ENCODE results near the gene MZF1.

The MZF1 gene

DNA sequence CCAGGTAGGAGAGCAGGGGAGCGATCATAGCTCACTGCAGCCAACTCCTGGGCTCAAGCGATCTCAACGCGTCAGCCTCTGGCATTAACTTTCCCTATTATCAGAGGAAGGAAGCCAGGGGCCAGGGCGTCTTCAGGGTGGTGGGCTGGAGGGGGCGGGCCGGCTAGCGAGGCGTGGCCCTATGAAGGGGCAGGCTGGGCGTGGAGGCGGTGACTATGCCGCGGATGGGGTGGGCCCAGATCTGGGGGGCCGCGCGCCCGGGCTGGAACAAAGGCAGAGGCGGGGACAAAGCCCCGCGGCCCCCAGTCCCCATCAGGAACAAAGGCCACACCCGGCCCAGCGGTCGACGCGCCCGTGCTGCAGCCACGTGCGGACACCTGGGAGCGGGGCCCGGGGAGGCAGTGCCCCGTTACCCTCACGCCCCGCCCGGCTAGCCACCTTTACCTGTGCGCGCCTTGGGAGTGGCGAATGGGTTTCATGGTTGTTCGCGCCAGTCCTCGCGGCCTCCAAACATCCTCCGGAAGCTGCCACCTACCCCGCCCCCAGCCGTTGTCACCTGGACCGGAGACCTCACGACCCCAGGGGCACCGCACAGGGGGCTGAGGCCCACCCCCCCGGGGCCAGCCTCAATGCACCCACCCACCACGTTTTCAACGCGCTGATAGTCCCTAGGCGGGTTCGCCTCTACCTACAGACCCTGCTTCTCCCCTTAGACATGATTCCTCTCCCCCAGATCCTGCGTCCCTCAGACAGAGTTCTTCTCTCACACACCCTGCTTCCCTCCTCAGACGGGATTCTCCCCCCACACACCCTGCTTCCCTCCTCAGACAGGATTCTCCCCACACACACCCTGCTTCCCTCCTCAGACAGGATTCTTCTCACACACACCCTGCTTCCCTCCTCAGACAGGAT is 34.6 kb downstream of the MZF1 start:
- DNase-seq = no peak

DNA sequence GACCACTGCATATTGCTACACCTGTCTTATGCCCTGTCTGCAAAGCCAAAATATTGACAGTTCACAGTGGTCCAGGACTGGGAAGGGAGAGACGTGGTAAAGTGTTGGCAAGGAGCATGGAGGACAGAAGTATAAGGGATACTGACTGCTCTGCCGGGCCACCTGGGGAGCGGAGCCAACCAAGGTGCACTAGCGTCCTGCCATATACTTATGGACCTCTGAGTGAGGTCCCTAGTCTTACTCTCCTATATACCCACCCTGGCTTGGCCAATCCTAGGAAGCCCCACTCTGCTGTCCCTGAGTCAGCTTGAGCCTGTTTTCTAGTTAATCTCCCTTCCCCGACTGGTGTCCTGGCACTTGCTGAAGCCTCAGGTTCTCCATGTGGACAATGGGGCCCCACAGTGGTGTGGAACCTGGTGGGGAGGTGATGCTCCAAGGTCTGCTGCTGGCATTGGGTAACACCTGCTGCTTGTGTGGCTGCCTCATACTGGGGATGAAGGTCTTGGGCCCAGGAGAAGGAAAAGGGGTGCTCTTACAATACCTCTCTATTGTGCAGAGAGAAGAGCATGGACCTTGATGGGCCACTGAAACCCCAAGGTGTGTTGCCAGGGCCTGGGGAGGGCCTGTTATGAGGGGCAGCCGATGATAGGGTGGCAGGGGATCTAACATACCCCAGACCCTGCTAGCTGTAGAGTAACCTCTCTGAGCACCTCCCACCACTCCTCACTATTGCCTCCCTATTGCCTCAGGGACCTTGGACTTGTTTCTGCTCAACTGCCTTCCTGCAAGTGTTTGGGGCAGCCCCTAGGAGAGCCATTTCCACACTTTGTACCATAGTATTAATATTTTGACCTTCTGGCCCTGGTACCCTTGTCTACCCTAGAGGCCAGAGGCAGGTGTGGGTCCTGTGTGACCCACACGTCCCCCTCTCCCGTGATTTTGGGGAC is 36.0 kb downstream of the MZF1 start:
- no peak for DNase-seq

DNA sequence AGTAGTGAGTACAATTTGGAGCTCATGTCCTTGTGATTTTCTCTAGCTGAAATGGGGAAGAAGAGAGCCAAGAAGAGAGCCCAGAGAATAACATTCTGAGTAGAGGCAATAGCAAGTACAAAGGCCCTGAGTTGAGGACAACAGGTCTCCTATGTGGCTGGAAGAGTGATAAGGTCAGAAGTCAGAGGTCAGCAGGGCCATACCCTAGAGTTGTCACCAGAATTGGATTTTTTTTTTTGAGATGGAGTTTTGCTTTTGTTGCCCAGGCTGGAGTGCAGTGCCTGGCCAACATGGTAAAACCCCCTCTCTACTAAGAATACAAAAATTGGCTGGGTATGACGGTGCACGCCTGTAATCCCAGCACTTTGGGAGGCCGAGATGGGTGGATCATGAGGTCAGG is 37.3 kb downstream of the MZF1 start:
- DNase-seq = no peak

DNA sequence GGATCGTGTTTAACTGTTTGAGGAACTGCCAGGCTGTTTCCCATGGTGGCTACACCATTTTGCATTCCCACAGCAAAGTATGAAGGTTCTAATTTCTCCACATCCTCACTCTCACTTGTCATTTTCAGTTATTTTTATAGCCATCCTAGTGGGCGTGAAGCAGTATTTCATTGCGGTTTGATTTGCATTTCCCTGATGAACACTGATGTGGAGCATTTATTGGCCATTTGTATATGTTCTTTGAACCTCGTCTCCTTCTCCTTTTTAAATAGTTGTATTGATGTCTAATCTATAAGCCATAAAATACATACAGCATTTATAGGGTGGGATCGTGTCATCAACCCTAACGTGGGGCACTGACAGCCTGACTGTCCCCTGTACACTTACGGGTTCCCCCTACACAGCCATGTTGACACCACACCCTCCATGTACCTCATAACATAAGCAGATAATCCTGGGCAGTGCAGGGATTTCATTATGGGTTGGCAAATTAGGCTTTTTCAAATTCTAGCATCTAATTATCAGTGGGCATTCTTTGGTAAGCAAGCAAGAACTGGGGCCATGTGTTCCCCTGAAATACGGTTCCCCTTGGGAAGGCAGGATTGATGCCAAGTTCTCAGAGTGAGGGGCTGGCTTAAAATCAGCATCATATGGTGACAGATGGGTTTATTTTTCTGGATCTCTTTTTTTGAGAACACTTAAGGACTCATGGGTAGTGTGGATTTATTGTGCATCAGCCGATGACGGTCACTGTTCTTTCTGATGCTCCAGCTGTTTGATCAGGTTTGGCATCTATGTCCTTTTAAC is 41.9 kb downstream of the MZF1 start:
- no peak for DNase-seq

DNA sequence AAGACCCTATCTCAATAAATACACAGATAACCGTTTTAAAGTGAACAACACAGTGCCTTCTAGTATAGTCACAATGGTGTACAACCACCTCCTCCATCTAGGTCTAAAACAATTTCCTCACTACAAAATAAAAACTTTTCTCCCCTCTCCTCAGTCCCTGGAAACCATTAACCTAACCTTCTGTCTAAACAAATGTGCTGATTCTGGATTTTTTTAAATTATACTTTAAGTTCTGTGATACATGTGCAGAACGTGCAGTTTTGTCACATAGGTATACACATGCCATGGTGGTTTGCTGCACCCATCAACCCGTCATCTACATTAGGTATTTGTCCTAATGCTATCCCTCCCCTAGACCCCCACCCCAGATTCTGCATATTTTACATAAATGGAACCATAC is 43.7 kb downstream of the MZF1 start:
- DNase-seq = no peak

DNA sequence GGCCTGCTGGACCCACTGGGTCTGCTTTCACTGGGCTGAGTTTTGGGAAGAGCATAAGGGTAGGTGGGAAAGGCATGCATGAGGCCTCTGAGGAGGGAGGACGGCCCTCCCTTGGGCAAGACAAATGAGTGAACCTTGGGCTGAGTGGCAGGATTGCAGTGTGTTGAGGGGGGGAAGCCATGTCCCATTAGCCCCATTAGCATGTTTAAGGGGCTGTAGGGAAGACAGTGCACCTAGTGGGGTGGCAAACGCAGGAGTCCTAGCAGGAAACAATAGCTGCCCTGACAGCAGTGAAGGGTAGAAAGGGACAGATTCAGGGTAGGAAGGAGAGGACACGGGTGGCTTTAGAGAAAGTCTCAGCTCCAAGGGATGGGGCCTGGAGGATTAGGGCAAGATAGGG is 50.4 kb downstream of the MZF1 start:
- DNase-seq = no peak

DNA sequence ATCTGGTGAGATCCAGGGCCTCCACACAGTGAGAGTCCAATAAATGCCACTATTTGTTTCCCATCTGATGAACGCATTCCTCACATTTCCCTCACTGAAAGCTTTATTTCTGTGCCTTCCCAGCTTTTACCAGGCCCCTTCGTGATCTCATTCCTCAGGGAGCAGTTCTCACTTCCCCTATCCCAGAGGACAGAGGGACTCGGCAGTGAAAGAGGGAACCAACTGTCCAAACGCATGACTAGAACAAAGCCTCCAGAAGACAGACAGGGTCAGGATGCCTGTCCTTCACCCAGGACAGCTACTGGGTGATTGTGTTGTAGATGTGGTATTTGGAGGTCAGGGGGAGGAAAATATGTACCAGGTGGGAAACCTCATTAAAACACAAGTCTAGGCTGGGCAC is 51.5 kb downstream of the MZF1 start:
- DNase-seq = no peak

DNA sequence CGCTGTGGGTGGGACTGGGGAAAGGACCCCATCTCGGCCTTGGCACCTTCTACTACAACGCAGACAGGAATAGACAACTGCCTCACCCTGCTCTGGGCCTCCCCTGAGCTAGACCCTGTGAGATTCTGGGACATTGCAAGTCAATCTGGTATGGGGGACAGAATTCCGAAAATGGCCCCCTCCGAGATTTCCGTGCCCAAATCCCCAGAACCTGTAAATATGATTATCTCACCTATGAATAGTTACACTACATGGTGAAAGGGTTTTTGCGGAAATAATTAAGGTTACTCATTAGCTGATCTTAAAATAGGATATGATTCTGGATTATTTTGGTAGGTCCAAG is 52.9 kb downstream of the MZF1 start:
- peak in 1 of 2 experiments; percentile 74 for DNase-seq

DNA sequence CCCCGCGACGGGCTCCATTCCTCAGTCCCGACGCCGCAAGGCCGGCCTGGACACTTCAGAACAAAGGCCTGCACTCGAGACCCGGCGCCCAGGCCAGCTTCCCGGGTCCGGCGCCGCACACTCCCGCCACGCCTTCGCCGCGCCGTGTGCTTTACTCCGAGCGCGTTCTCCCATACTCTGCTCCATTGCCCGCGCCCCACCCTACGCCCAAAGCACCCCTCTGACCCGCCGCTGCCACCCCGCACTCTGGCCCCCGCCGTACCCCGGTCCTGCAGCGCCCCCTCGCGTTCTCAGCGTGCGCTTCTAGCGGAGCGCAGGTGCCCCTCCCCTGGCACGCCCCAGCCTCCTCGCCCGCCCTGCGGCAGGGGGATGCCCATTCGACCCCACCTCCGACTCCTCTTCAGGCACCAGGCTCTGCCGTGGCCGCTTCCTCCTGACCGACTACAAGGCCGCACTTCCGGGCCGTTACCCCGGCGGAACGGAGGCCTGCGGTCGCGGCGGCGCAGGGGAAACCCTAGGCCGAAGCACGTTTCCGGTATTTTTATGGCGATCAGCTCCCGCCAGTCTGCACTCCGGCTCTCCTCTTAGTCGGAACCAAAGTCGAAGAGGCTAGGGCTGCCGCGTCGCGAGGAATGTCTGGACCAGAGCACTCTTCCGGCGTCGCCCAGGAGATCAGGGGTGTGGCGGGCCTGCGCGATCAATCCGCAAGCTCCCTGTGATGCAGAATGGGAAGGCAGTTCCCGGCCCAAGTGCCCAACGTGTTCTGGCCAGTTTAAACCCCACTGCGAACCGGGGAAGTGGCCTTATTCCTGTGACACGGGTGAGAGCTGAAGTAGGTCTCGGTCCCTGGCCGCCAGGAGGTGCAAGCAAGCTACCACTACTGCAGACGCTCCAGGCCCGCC is 53.5 kb downstream of the MZF1 start, which contains the start of gene ZBTB45:
Gene ZBTB45, minus strand, starts transcription at position 456 of the 902 bp plus-strand sequence. CDS start 2,137 bp downstream, outside the sequence.
- peak; percentile 93 to 98 for DNase-seq

DNA sequence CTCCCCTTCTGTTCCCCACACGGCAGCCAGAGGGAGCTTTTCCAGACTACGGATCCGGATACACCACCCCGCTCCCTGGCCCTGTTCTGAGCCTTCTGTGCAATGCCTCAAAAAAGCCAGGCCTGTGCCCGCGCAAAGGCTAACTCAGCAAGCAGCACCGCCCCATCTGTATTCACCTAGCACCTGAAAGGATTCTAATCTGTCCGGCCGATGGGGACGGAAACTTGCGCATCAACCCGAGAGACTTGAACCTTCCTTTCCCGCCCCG is 54.1 kb downstream of the MZF1 start:
- peak; percentile 46 to 68 for DNase-seq

DNA sequence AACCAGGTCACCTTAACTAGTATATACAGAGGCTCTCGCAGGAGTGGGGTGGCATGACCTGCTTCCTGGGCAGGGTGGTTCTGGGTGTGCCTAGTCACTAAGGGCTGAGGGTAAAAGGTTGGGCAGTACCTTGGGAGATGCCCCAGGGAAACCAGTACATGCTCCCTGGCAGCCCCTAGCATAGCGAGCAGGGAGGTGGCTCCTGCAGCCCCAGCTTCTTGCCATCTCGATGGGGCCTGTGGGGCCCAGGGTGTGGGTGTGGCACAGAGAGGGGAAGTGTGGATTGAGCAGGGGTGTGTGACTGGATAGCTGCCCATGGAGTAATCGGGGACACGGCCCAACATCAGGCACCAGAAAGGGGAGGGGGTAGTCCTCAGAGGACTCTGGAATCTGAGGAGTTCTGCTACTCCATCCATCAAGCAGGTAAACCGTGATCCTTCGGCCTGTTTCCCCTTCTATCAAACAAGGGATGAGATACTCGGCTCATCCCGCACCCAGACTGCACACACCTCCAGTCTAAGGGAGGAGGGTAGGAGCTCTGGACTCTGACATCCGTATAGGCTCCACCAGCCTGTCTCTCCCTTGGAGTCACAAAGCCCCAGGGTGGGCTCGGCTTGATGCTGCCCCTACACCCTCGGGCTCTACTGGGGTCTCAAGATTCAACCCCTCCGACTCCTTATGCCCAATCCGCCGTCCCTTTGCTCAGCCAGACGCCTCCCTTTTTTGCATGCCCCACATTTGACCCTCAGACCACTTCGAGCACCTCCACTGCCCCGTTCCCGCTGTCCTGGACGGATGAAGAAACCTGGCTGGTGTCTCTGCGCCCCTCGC is 54.7 kb downstream of the MZF1 start:
- no peak for DNase-seq

DNA sequence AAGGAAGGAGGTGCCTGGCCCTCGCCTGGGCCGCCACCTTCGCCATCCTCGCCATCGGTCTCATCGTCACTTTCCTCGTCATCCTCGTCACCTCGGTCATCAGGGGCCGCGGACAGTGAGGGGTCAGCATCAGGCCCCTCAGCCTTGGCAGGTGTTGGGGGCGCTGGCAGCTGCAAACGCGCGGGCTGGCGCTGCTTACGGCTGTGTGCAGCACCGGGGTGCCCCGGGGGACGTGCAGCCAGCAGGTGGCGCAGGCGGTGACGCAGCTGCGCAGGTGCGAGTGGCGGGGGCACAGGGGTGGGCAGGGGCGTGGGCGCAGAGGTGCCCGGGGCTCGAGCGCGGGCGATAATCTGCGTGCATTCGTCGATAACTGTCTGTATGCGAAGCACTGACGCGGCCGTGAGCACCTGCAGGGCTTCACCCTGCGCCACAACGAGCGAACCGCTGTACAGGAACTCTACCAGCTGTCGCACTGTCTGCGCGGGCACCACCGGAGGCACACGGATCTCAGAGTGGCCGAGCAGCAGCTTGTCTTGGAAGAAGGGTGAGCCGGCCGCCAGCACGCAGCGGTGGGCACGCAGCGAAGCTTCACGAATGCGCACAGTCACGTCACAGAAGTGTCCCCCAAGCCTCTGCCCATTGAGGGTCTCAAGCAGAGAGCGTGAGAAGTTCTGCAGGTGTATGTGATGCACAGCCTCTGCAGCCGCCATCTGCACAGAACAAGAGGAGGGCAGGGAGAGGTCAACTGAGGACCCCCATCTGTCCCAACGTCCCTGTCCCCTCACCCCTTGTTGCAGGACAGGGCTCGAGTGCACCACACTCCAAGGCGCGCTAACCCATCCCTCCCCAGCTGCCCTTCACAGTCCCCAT is 55.9 kb downstream of the MZF1 start:
- DNase-seq = no peak

DNA sequence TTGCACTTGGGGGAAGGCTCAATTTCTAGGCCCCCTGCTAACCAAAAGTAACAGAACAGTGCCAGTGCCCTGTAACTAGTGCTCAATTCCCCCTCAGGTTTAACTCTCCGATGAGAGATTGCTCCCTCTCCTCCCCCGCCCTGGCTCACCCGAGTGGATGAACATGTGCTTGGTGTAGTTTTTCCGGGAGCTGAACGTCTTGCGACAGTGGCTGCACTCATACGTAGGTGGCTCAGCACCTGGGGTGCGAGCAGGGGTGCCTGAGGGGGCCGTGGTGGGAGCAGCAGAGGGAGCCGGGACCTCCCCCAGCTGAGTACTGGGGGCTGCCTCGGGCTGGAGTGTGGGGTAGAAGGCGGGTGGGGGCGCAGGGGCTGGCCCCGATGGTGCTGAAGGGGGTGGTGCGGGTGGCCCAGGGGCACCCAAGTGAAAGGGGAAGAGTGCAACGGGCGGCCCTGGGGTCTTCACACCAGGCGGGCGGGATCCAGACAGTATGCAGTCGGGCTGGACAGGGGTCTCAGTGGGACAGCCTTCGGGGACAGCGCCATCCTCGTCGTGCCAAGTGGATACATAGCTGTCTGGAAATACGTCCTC is 56.8 kb downstream of the MZF1 start:
- DNase-seq = no peak

DNA sequence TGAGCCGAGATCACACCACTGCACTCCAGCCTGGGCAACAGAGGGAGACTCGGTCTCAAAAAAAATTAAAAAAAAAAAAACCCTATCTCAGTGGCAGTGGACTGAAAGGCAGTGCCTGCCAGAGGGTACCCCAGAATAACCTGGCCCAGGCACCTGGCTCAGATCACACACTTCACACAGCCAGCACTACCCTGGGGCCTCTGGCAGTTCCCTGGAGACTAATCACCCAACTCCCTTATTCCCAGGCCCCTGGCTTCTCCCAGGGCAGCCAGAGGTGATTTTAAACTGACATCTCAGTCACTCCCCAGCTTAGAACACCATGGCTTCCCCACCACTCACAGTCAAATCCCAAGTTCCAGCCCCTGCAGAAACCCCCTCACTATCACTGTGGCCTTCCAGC is 57.9 kb downstream of the MZF1 start:
- no peak for DNase-seq

DNA sequence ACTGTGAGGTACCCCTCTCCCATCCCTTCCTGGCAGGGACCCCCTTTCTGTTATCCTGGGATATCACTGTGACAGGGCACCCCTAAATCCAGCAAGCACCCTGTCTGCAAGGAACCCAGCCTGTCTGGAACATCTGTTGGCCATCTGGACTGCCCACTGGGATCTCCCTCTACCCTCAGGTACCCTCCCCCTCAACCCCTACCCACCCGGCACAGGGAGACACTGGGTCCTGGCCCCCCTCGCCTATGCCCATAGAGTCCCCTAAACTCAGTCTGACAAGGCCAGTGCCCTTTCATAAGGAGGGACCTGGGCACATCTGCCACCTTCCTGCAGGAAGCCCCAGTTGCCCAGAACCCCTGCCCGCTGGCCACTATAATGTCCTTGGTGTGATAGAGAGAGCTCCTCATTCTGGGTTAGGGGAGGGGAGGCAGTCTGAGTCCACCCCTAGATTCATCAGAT is 58.5 kb downstream of the MZF1 start:
- no peak for DNase-seq

DNA sequence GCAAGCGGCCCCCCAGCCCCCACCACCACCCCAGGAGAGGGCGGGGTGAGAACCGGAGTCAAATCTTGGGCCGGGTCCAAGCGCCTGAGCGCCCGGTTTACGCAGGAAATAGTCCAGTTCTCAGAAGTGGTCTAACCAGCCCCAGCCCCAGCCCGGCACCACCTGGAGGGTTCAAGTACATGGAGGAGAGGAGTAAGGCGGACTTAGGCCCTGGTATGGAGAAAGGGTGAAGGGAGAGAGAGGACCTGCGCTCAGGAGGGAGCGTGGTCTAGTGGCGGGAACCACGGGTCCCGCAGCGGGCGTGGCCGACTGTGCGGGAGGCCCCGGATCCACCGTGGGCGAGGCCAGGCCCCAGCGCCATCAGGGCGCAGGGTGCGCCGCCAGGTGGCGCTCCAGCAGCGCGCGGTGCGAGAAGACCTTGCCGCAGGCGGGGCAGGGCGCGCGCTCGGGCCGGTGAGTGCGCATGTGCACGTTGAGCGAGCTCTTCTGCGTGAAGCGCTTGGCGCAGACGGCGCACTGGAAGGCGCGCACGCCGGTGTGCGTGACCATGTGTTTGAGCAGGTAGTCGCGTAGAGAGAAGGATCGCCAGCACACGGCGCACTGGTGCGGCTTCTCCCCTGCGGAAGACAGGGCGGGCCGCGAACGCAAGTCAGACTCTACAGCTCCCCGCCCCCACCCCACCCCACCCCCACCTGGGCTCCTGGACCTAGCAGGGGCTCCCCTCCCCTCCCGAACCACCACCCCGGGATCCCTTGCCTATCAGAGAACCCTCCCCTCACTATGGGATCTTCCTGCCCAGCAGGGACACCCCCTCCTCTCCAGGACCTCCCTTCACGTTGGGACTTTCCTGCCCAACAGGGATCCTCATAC is 59.2 kb downstream of the MZF1 start:
- peak; percentile 66 to 93 for DNase-seq

DNA sequence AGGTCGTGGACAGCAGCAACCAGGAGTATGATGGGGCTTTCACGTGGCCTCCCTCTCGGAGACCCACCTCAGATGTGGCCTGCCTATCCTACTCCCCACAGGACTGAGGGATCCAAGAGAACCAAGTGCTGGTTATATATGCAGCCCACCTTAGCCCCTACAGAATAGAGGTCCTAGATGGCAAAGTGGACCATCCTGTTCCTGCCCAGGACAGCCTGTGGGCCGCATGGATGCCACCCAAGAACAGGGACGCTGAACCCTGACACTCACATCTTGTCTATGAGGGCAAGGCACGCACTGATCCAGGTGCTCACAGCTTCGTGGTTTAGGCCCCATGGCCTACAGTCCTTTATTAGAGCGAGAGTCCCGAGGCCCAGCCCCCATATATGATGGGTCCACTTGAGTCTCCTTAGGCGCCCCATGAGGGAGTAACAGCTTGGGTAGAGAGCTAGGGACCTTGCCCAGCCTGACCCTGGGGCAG is 59.9 kb downstream of the MZF1 start:
- no peak for DNase-seq

Measured in NCI-H446 (cell line).